Mesothelial cell of epicardium (in vitro differentiated cells): Measurements from ENCODE around the gene PGAM5. TPM values are rescaled to one million over a fixed set of nuclear protein-coding genes. Genes with fewer than 3 reads are reported as not detected.

ENCODE experiments used
- DNase-seq, 2 experiments: peaks; one replicate each; pipeline ENCODE4 v3.0.0; 2021; ENCODE audit warnings: low spot score in 2 of 2; ENCODE audit not compliant: unreplicated experiment in 2 of 2
- H3K27ac Mint-ChIP-seq: 2 replicates; pipeline ENCODE4 v1.8.0; 2021; ENCODE audit warnings: mixed read lengths
- H3K27me3 Mint-ChIP-seq: 2 replicates; pipeline ENCODE4 v1.8.0; 2021; ENCODE audit warnings: low read depth, mixed read lengths
- H3K36me3 Mint-ChIP-seq: 2 replicates; pipeline ENCODE4 v1.8.0; 2021; ENCODE audit warnings: mixed read lengths
- H3K4me1 Mint-ChIP-seq: 2 replicates; pipeline ENCODE4 v1.8.0; 2021; ENCODE audit warnings: mixed read lengths
- H3K4me3 Mint-ChIP-seq: 2 replicates; pipeline ENCODE4 v1.8.0; 2021; ENCODE audit warnings: mild to moderate bottlenecking, moderate library complexity, mixed read lengths
- H3K9me3 Mint-ChIP-seq: 2 replicates; pipeline ENCODE4 v1.8.0; 2021; ENCODE audit warnings: mixed read lengths
- total RNA-seq: library from RNA; stranded (reverse); gene quantifications from 3 replicates; pipeline ENCODE4 v1.2.1, GENCODE V29; 2021
- TF ChIP-seq, protein P1 (sequence below): fragments of 200-600 bp; sonication (generic); IDR thresholded peaks from one replicate; pipeline ENCODE4 v1.5.0; 2021; ENCODE audit warnings: antibody characterized with exemption; ENCODE audit not compliant: unreplicated experiment

Gene PGAM5
- total RNA-seq: 23.5 to 26.6 TPM (median 24.5 TPM) in 3 replicates

DNA sequence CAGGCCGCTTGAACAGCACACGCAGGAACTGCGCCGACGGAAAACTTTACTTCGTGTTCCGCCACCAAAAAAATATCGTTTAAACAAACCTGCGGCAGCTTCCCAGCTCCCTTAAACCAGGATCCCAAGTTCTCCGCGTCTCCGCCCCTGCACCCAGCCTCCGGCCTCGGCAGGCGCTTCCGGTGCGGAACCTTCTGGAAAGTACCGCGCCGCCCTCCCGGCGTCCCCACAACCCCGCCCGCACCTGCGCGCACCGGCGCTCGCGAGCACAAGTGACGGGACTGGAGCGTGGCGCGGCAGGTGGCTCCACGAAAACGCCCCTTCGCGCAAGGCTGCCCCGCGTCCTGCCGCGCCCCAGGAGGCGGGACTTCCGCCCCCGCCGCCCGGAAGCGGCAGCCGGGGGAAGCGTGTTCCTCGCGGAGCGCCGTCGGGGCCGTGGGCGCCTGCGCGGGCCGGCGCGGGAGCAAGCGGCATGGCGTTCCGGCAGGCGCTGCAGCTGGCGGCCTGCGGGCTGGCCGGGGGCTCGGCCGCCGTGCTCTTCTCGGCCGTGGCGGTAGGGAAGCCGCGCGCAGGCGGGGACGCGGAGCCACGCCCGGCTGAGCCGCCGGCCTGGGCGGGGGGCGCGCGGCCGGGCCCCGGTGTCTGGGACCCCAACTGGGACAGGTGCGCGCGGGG is at the start of gene PGAM5:
Gene PGAM5 (plus strand): TSS at position 438 of the 675 bp plus-strand sequence. CDS start 35 bp downstream, at position 473.
- Mint-ChIP-seq H3K4me3 (peak within 1 kb of the TSS; percentile 83), H3K4me1 (peaks cover 4% of the 10 kb centered on the region), H3K27ac (peak within 1 kb of the TSS; percentile 88), H3K27me3 (no peaks in the 10 kb centered on the region), H3K36me3 (peaks cover 13% of the 10 kb centered on the region), H3K9me3 (no peaks in the 10 kb centered on the region)
- peak; percentile 73 to 81 for DNase-seq
- TF ChIP-seq, protein P1, sequence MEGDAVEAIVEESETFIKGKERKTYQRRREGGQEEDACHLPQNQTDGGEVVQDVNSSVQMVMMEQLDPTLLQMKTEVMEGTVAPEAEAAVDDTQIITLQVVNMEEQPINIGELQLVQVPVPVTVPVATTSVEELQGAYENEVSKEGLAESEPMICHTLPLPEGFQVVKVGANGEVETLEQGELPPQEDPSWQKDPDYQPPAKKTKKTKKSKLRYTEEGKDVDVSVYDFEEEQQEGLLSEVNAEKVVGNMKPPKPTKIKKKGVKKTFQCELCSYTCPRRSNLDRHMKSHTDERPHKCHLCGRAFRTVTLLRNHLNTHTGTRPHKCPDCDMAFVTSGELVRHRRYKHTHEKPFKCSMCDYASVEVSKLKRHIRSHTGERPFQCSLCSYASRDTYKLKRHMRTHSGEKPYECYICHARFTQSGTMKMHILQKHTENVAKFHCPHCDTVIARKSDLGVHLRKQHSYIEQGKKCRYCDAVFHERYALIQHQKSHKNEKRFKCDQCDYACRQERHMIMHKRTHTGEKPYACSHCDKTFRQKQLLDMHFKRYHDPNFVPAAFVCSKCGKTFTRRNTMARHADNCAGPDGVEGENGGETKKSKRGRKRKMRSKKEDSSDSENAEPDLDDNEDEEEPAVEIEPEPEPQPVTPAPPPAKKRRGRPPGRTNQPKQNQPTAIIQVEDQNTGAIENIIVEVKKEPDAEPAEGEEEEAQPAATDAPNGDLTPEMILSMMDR: no peak

- no peaks in the 10 kb centered on the region for H3K4me1 Mint-ChIP-seq
- TF ChIP-seq, protein P1: no peak
- no peak for DNase-seq
- no peak overlapping the region for H3K27ac Mint-ChIP-seq
- H3K4me3 Mint-ChIP-seq: no peak overlapping the region
- H3K27me3 Mint-ChIP-seq: no peaks in the 10 kb centered on the region
- no peaks in the 10 kb centered on the region for H3K9me3 Mint-ChIP-seq
- peaks cover 50% of the 10 kb centered on the region for H3K36me3 Mint-ChIP-seq
Measured at GRCh38 chr12:132660996-132661395, 49.6 kb upstream of the PGAM5 start.

GRCh38 chr12:132661972-132662371 is 48.7 kb upstream of the PGAM5 start:
- no peaks in the 10 kb centered on the region for H3K27me3 Mint-ChIP-seq
- H3K27ac Mint-ChIP-seq: no peak overlapping the region
- H3K9me3 Mint-ChIP-seq: no peaks in the 10 kb centered on the region
- DNase-seq: no peak
- peaks cover 54% of the 10 kb centered on the region for H3K36me3 Mint-ChIP-seq
- H3K4me3 Mint-ChIP-seq: no peak overlapping the region
- no peaks in the 10 kb centered on the region for H3K4me1 Mint-ChIP-seq
- TF ChIP-seq, protein P1: no peak

DNA sequence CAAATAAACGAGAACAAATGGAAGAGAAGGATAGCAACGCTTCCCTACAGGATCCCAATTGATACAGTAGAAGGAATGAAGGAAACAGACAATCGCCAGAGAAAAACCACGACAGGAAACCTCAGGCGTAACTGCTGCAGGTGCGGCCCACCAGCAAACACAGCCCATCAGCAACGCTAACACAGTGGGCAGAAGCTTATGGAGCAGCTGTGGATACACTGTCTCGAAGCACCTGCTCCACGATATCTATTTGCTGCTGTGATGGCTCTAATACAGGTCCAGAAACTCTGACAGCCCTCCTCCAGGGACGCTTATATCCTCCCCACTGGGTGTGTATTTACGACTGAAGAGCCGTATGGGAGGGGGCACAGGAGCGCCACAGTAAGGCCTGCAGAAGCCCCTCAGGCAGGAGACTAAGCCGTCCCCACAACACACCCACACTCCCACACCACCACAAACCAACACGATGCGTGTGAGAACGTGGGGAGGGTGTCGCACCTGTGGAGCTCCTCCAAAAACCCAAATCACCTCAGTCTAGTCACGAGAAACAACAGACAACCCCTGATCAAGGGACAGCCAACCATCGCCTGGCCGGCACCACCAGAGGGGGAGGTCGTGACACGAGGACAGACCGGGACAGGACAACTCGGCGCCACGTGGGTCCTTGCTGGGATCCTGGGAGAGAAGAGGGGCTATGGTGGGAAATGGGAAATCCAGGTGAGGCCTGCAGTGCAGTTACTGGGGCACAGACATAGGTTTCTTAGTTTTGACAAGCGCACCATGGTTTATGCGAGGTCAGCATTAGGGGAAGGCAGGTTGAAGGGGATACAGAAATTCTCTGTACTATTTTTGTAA is 47.5 kb upstream of the PGAM5 start:
- no peaks in the 10 kb centered on the region for H3K9me3 Mint-ChIP-seq
- no peaks in the 10 kb centered on the region for H3K4me1 Mint-ChIP-seq
- no peaks in the 10 kb centered on the region for H3K27me3 Mint-ChIP-seq
- H3K27ac Mint-ChIP-seq: no peak overlapping the region
- TF ChIP-seq, protein P1: no peak
- H3K36me3 Mint-ChIP-seq: peaks cover 48% of the 10 kb centered on the region
- no peak overlapping the region for H3K4me3 Mint-ChIP-seq
- DNase-seq: no peak

- DNase-seq: no peak
- no peaks in the 10 kb centered on the region for H3K4me1 Mint-ChIP-seq
- no peak overlapping the region for H3K27ac Mint-ChIP-seq
- TF ChIP-seq, protein P1: no peak
- peaks cover 50% of the 10 kb centered on the region for H3K36me3 Mint-ChIP-seq
- H3K4me3 Mint-ChIP-seq: no peak overlapping the region
- H3K27me3 Mint-ChIP-seq: no peaks in the 10 kb centered on the region
- no peaks in the 10 kb centered on the region for H3K9me3 Mint-ChIP-seq
Measured at GRCh38 chr12:132664206-132665148, 46.2 kb upstream of the PGAM5 start.
